CD14-positive monocyte (primary cell): ENCODE results near the gene PPP1R13B. TPM values are rescaled to one million over a fixed set of nuclear protein-coding genes. Genes with fewer than 3 reads are reported as not detected.

Source experiments
- DNase-seq, 3 donors: peaks; one replicate each; pipeline ENCODE4 v3.0.0-alpha.2; 2011 to 2022
- H2AFZ ChIP-seq: 2 replicates; pipeline ENCODE4 v1.6.0; 2012; ENCODE audit warnings: mild to moderate bottlenecking, low read depth, low read length, inconsistent platforms; ENCODE audit not compliant: insufficient read depth, poor library complexity, severe bottlenecking
- H3K27ac ChIP-seq, 2 donors: 1 replicate in 1 of 2; 2 replicates in 1 of 2; pipeline ENCODE4 v1.5.1; 2012 to 2013; ENCODE audit warnings: low read length in 2 of 2, control low read depth in 1 of 2, inconsistent platforms in 1 of 2, low read depth in 1 of 2, mild to moderate bottlenecking in 1 of 2
- H3K27me3 ChIP-seq, 2 donors: one replicate each; pipeline versions ENCODE4 v1.6.0 to v1.6.1; 2011 to 2013; ENCODE audit warnings: low read length in 2 of 2; ENCODE audit not compliant: control insufficient read depth in 2 of 2, insufficient read depth in 2 of 2
- H3K36me3 ChIP-seq, 2 donors: replicated peaks in 1 of 2; 1 replicate in 1 of 2; 2 replicates in 1 of 2; pipeline versions ENCODE4 v1.5.1 to v1.6.1; 2012 to 2013; ENCODE audit warnings: low read length in 2 of 2, control low read depth in 1 of 2, inconsistent platforms in 1 of 2, mild to moderate bottlenecking in 1 of 2; ENCODE audit not compliant: insufficient read depth in 2 of 2, control insufficient read depth in 1 of 2
- H3K4me1 ChIP-seq, 2 donors: 1 replicate in 1 of 2; 2 replicates in 1 of 2; pipeline versions ENCODE4 v1.5.1 to v1.6.1; 2012 to 2013; ENCODE audit warnings: low read length in 2 of 2, control low read depth in 1 of 2, inconsistent platforms in 1 of 2, mild to moderate bottlenecking in 1 of 2, moderate library complexity in 1 of 2; ENCODE audit not compliant: insufficient read depth in 2 of 2, control insufficient read depth in 1 of 2
- H3K4me2 ChIP-seq: replicated peaks from 2 replicates; pipeline ENCODE3; 2012; ENCODE audit warnings: low read length, moderate library complexity, mild to moderate bottlenecking; ENCODE audit not compliant: poor library complexity, severe bottlenecking; ENCODE audit errors: extremely low read depth
- H3K4me3 ChIP-seq, 3 experiments: fragments of 200-600 bp in 1 of 3; sonication (generic) in 1 of 3; replicated peaks in 1 of 3; 1 replicate in 2 of 3; 2 replicates in 1 of 3; pipeline ENCODE4 v1.5.1; 2011 to 2013; ENCODE audit warnings: low read length in 3 of 3, mild to moderate bottlenecking in 3 of 3, control low read depth in 2 of 3, low read depth in 2 of 3, inconsistent platforms in 1 of 3, moderate library complexity in 1 of 3
- H3K79me2 ChIP-seq: 2 replicates; pipeline ENCODE4 v1.6.0; 2012; ENCODE audit warnings: mild to moderate bottlenecking, control low read depth, inconsistent platforms, low read length, moderate library complexity; ENCODE audit not compliant: insufficient read depth
- H3K9ac ChIP-seq: 2 replicates; pipeline ENCODE4 v1.6.0; 2017; ENCODE audit warnings: low read length, mild to moderate bottlenecking; ENCODE audit not compliant: insufficient read depth, poor library complexity, severe bottlenecking
- H3K9me3 ChIP-seq, 2 donors: replicated peaks in 1 of 2; 1 replicate in 1 of 2; 2 replicates in 1 of 2; pipeline versions ENCODE4 v1.5.1 to v1.6.1; 2012 to 2013; ENCODE audit warnings: low read length in 2 of 2, control low read depth in 1 of 2; ENCODE audit not compliant: control insufficient read depth in 1 of 2, insufficient read depth in 1 of 2
- H4K20me1 ChIP-seq: 2 replicates; pipeline ENCODE4 v1.6.0; 2012; ENCODE audit warnings: mild to moderate bottlenecking, low read length, control low read depth, moderate library complexity; ENCODE audit not compliant: insufficient read depth
- H3K27ac Mint-ChIP-seq, 7 donors: one replicate each; pipeline ENCODE4 v1.8.0; 2020; ENCODE audit warnings: mild to moderate bottlenecking in 7 of 7, mixed read lengths in 7 of 7, moderate library complexity in 6 of 7, inconsistent platforms in 2 of 7
- H3K27me3 Mint-ChIP-seq, 3 donors: one replicate each; pipeline ENCODE4 v1.8.0; 2021 to 2022; ENCODE audit warnings: low read depth in 3 of 3, mild to moderate bottlenecking in 3 of 3, mixed read lengths in 3 of 3, moderate library complexity in 3 of 3, inconsistent platforms in 1 of 3
- H3K36me3 Mint-ChIP-seq, 2 donors: one replicate each; pipeline ENCODE4 v1.8.0; 2020; ENCODE audit warnings: mixed read lengths in 2 of 2, inconsistent platforms in 1 of 2, mild to moderate bottlenecking in 1 of 2
- H3K4me1 Mint-ChIP-seq: one replicate; pipeline ENCODE4 v1.8.0; 2020; ENCODE audit warnings: mild to moderate bottlenecking, mixed read lengths
- H3K4me3 Mint-ChIP-seq, 2 donors: one replicate each; pipeline ENCODE4 v1.8.0; 2020; ENCODE audit warnings: mild to moderate bottlenecking in 2 of 2, mixed read lengths in 2 of 2, moderate library complexity in 1 of 2
- H3K9me3 Mint-ChIP-seq, 7 donors: one replicate each; pipeline ENCODE4 v1.8.0; 2020 to 2022; ENCODE audit warnings: mixed read lengths in 7 of 7, mild to moderate bottlenecking in 6 of 7, moderate library complexity in 6 of 7, inconsistent platforms in 2 of 7
- CTCF ChIP-seq: fragments of 200-600 bp; IDR thresholded peaks from one replicate; pipeline ENCODE4 v1.8.0; 2022; ENCODE audit warnings: antibody characterized with exemption, mild to moderate bottlenecking
- WGBS: methylation state at CpG from one replicate; pipeline ENCODE4 v1.1.5; 2013; ENCODE audit warnings: missing lambda C conversion rate; ENCODE audit not compliant: insufficient coverage; 5-methylcytosine and 5-hydroxymethylcytosine counted together
- intact Hi-C, 2 donors: fragments of 100-400 bp; cut with micrococcal nuclease; formaldehyde crosslinking; loops; one replicate each; pipeline versions ENCODE4 v1.15.0 to v1.15.1; 2023
- polyA plus RNA-seq, 3 donors: library from polyadenylated mRNA; depleted of rRNA in 1 of 3; unstranded in 2 of 3; stranded (reverse) in 1 of 3; fragments of 300-500 nt in 2 of 3; fragments of >200 nt in 1 of 3; fragmentation: Illumina TruSeq in 2 of 3; gene quantifications; 1 replicate in 2 of 3; 2 replicates in 1 of 3; pipeline ENCODE4 v1.2.3, GENCODE V29; 2012 to 2021

The PPP1R13B gene
- polyA plus RNA-seq, 3 donors: 0.48 to 1.1 (median 0.99) TPM

DNA sequence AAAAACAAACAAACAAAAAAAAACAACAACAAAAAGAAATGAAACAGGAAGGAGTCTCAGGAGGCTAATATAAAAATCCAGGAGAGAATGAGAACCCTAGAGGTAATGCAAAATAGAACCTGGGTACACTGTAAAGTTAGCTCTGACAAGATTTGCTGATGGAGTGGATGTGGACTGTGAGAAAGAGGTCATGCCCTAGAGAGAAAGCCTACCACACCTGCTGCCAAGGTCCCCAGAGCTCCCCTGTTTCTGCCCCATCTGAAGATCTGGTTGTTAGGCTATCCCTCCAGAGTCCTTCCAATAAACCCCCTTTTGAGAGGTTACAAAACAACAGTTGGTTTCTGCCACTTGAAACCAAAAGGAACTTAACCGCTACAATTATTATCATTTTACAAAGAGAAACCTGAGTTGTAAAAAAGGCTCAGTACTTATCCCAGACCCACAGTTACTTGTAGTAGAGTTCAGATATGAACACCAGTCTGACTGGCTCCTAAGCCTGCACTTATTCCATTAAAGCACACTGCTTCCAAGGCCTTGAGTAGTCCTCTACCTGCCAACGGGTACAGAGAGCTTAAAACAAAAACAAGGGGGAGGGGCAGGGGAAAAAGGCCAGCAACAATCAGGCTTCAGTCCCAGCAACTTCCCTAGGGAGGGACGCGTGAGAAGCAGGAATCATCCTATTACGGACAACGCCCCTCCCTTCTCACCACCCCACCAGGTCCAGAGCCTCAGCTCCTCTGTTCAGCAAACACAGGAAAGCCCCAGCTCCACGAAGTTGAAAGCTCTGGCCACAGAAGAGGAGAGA lies 27.7 kb downstream of the PPP1R13B start:
- Histone ChIP-seq H3K4me3 (no peak overlapping the region), H3K27me3 (peaks cover 4 to 29% of the 10 kb centered on the region in 2 donors), H4K20me1 (no peaks in the 10 kb centered on the region), H3K36me3 (no peaks in the 10 kb centered on the region), H3K4me1 (no peaks in the 10 kb centered on the region), H2AFZ (no peak overlapping the region), H3K27ac (no peak overlapping the region), H3K4me2 (no peak overlapping the region), H3K9me3 (no peaks in the 10 kb centered on the region), H3K79me2 (no peaks in the 10 kb centered on the region), H3K9ac (no peak overlapping the region)
- no peak for TF ChIP-seq CTCF
- H3K4me3 Mint-ChIP-seq: peak overlapping the region in 1 of 2 donors; percentile 33
- intact Hi-C loops: no loop called here
- H3K36me3 Mint-ChIP-seq: no peaks in the 10 kb centered on the region
- no peak overlapping the region for H3K27ac Mint-ChIP-seq
- peaks cover 40 to 57% (median 48%) of the 10 kb centered on the region in 3 donors for H3K27me3 Mint-ChIP-seq
- peaks cover 7% of the 10 kb centered on the region for H3K4me1 Mint-ChIP-seq
- no peak for DNase-seq
- WGBS: 48% methylated on average over 4 of the region's 7 CpGs
- peaks cover 0 to 8% (median 0%) of the 10 kb centered on the region in 7 donors for H3K9me3 Mint-ChIP-seq

DNA sequence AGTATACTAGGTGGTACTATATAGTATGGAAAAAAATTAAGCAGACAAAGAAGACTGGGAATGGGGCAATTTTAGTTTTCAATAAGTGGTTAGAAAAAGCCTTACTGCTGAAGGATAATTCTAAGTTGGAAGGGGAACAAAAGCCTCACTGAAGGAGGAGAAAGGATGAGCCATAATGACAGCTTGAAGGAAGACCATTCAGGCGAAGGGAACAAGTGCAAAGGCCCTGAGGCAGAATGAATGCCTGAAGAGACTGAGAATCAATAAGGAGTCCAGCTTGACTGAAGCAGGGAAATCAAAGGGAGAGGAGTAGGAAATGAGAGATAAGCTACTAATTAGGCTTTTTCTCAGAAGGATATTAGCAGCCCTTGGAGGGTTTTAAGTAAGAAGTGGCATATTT lies 28.5 kb downstream of the PPP1R13B start:
- Mint-ChIP-seq H3K4me1 (peaks cover 7% of the 10 kb centered on the region), H3K27me3 (peaks cover 38 to 52% (median 47%) of the 10 kb centered on the region in 3 donors), H3K27ac (no peak overlapping the region), H3K36me3 (no peaks in the 10 kb centered on the region), H3K4me3 (no peak overlapping the region), H3K9me3 (peaks cover 0 to 9% (median 0%) of the 10 kb centered on the region in 7 donors)
- Histone ChIP-seq H3K4me2 (no peak overlapping the region), H3K4me1 (no peaks in the 10 kb centered on the region), H3K36me3 (no peaks in the 10 kb centered on the region), H3K9me3 (no peaks in the 10 kb centered on the region), H3K4me3 (no peak overlapping the region), H2AFZ (no peak overlapping the region), H4K20me1 (no peaks in the 10 kb centered on the region), H3K79me2 (no peaks in the 10 kb centered on the region), H3K27ac (no peak overlapping the region), H3K27me3 (peaks cover 4 to 29% of the 10 kb centered on the region in 2 donors), H3K9ac (no peak overlapping the region)
- TF ChIP-seq CTCF: no peak
- WGBS: 100% methylated on average over 1 of the region's 1 CpG
- intact Hi-C loops: no loop called here
- DNase-seq: no peak
